SK-N-SH (cell line): ENCODE measurements around the gene GPR137. TPM values are rescaled to one million over a fixed set of nuclear protein-coding genes. Genes with fewer than 3 reads are reported as not detected.

ENCODE experiments used
- CTCF ChIA-PET: fragments of 300-600, 350-600 bp; formaldehyde crosslinking; extraction: SDS; loops from one replicate; lab custom pipeline; 2021; lab: Yijun Ruan, JAX
- POLR2A ChIA-PET: fragments of 350-600 bp; sonication (Branson Sonifier 250); formaldehyde crosslinking; extraction: SDS; loops from one replicate; lab custom pipeline; 2020; ENCODE audit warnings: antibody characterized with exemption, inconsistent platforms; lab: Yijun Ruan, JAX
- DNase-seq: peaks from one replicate; pipeline ENCODE4 v3.0.0; 2012
- H2AFZ ChIP-seq: fragments of 200-600 bp; sonication (generic); 2 replicates; pipeline ENCODE4 v1.8.1; 2016; ENCODE audit warnings: antibody characterized with exemption, mild to moderate bottlenecking, low read depth
- H3F3A ChIP-seq: fragments of 200-600 bp; sonication (generic); replicated peaks from 2 replicates; pipeline ENCODE3; 2016; ENCODE audit warnings: antibody characterized with exemption, mild to moderate bottlenecking; ENCODE audit not compliant: insufficient read depth
- H3K27ac ChIP-seq, 2 experiments: fragments of 200-500 bp in 1 of 2; fragments of 200-600 bp in 1 of 2; sonication (Bioruptor generic) in 1 of 2; sonication (generic), shearing (Covaris generic) in 1 of 2; 2 replicates each; pipeline versions ENCODE4 v1.5.1 to v1.6.1; 2014 to 2016; ENCODE audit warnings: low read depth in 2 of 2, inconsistent platforms in 1 of 2, low read length in 1 of 2, mild to moderate bottlenecking in 1 of 2, mixed read lengths in 1 of 2
- H3K27me3 ChIP-seq: fragments of 200-600 bp; sonication (generic), shearing (Covaris generic); 2 replicates; pipeline ENCODE4 v1.6.1; 2016; ENCODE audit warnings: mixed run types; ENCODE audit not compliant: insufficient read depth
- H3K36me3 ChIP-seq, 2 experiments: fragments of 200-500 bp in 1 of 2; fragments of 200-600 bp in 1 of 2; sonication (Bioruptor generic) in 1 of 2; sonication (generic) in 1 of 2; replicated peaks in 1 of 2; 2 replicates each; pipeline versions ENCODE3 to v1.5.1; 2014 to 2016; ENCODE audit warnings: low read length in 1 of 2, mild to moderate bottlenecking in 1 of 2; ENCODE audit not compliant: insufficient read depth in 2 of 2, control insufficient read depth in 1 of 2
- H3K4me1 ChIP-seq, 2 experiments: fragments of 200-500 bp in 1 of 2; fragments of 200-600 bp in 1 of 2; sonication (Bioruptor generic) in 1 of 2; sonication (generic), shearing (Covaris generic) in 1 of 2; 2 replicates each; pipeline versions ENCODE4 v1.5.1 to v1.6.1; 2014 to 2016; ENCODE audit warnings: low read depth in 1 of 2, low read length in 1 of 2, mixed run types in 1 of 2; ENCODE audit not compliant: insufficient read depth in 2 of 2, control insufficient read depth in 1 of 2
- H3K4me2 ChIP-seq: fragments of 200-600 bp; sonication (generic), shearing (Covaris generic); 2 replicates; pipeline ENCODE4 v1.6.1; 2017; ENCODE audit warnings: mixed run types
- H3K4me3 ChIP-seq, 2 experiments: fragments of 200-500 bp in 1 of 2; fragments of 200-600 bp in 1 of 2; sonication (Bioruptor generic) in 1 of 2; sonication (generic), shearing (Covaris generic) in 1 of 2; 2 replicates each; pipeline versions ENCODE4 v1.5.1 to v1.8.1; 2014 to 2016; ENCODE audit warnings: low read depth in 2 of 2, inconsistent platforms in 1 of 2, low read length in 1 of 2, mild to moderate bottlenecking in 1 of 2, mixed read lengths in 1 of 2, moderate library complexity in 1 of 2
- H3K79me2 ChIP-seq: fragments of 200-600 bp; sonication (generic); 2 replicates; pipeline ENCODE4 v1.8.1; 2017; ENCODE audit warnings: mild to moderate bottlenecking; ENCODE audit not compliant: insufficient read depth
- H3K9ac ChIP-seq: fragments of 200-600 bp; sonication (generic); 2 replicates; pipeline ENCODE4 v1.6.1; 2017; ENCODE audit warnings: mixed run types
- H3K9me2 ChIP-seq: fragments of 200-600 bp; sonication (generic); 2 replicates; pipeline ENCODE4 v1.6.1; 2017; ENCODE audit warnings: mixed run types
- H3K9me3 ChIP-seq: fragments of 200-600 bp; sonication (generic); 2 replicates; pipeline ENCODE4 v1.6.1; 2017; ENCODE audit warnings: mixed run types, mild to moderate bottlenecking, moderate library complexity
- H4K20me1 ChIP-seq: fragments of 200-600 bp; sonication (generic); 2 replicates; pipeline ENCODE4 v1.6.1; 2017; ENCODE audit warnings: mild to moderate bottlenecking, mixed run types; ENCODE audit not compliant: insufficient read depth
- CTCF ChIP-seq: fragments of 200-600 bp; sonication (generic); IDR thresholded peaks from 2 replicates; pipeline ENCODE4 v1.6.1; 2017; ENCODE audit warnings: antibody characterized with exemption, mild to moderate bottlenecking, moderate library complexity
- ELF1 ChIP-seq: IDR thresholded peaks from 2 replicates; pipeline ENCODE4 v1.4.0; 2012
- FOXM1 ChIP-seq: IDR thresholded peaks from 2 replicates; pipeline ENCODE4 v1.4.0; 2012; ENCODE audit warnings: low read depth, mild to moderate bottlenecking
- GABPA ChIP-seq: IDR thresholded peaks from 2 replicates; pipeline ENCODE4 v1.4.0; 2012; ENCODE audit warnings: low read depth, mild to moderate bottlenecking
- MAX ChIP-seq: IDR thresholded peaks from 2 replicates; pipeline ENCODE4 v1.4.0; 2012; ENCODE audit warnings: low read depth
- MEF2A ChIP-seq: IDR thresholded peaks from 2 replicates; pipeline ENCODE4 v1.4.0; 2012; ENCODE audit warnings: low read depth, borderline replicate concordance
- MXI1 ChIP-seq: IDR thresholded peaks from 2 replicates; pipeline ENCODE4 v1.6.1; 2012; ENCODE audit warnings: mild to moderate bottlenecking, low read depth, low read length, improper control_type of control experiment
- NFIC ChIP-seq: IDR thresholded peaks from 2 replicates; pipeline ENCODE4 v1.4.0; 2012; ENCODE audit warnings: borderline replicate concordance
- NRF1 ChIP-seq: IDR thresholded peaks from 2 replicates; pipeline ENCODE4 v1.6.1; 2012; ENCODE audit warnings: low read depth, mild to moderate bottlenecking, low read length
- PBX3 ChIP-seq: IDR thresholded peaks from 2 replicates; pipeline ENCODE4; 2012
- POLR2AphosphoS5 ChIP-seq: IDR thresholded peaks from 2 replicates; pipeline ENCODE4 v1.6.1; 2012; ENCODE audit warnings: low read depth, low read length
- RAD21 ChIP-seq: IDR thresholded peaks from 2 replicates; pipeline ENCODE4 v1.6.1; 2012; ENCODE audit warnings: mild to moderate bottlenecking, low read length
- RCOR1 ChIP-seq: fragments of 150-350 bp; IDR thresholded peaks from 2 replicates; pipeline ENCODE4 v1.6.1; 2017; ENCODE audit warnings: antibody characterized with exemption, low read length
- RFX5 ChIP-seq: IDR thresholded peaks from 2 replicates; pipeline ENCODE4 v1.6.1; 2012; ENCODE audit warnings: mild to moderate bottlenecking, improper control_type of control experiment, low read length
- RXRA ChIP-seq: IDR thresholded peaks from 2 replicates; pipeline ENCODE4 v1.4.0; 2012; ENCODE audit warnings: low read depth, mild to moderate bottlenecking, borderline replicate concordance
- SIN3A ChIP-seq: IDR thresholded peaks from 2 replicates; pipeline ENCODE4 v1.6.1; 2012; ENCODE audit warnings: low read depth, mild to moderate bottlenecking, low read length, moderate library complexity, borderline replicate concordance
- SMC3 ChIP-seq: IDR thresholded peaks from 2 replicates; pipeline ENCODE4 v1.6.1; 2012; ENCODE audit warnings: low read depth, low read length, improper control_type of control experiment
- TAF1 ChIP-seq: IDR thresholded peaks from 2 replicates; pipeline ENCODE4 v1.6.1; 2012; ENCODE audit warnings: low read depth, mild to moderate bottlenecking, low read length, moderate library complexity, borderline replicate concordance
- TCF12 ChIP-seq: IDR thresholded peaks from 2 replicates; pipeline ENCODE4 v1.4.0; 2012
- TEAD4 ChIP-seq: IDR thresholded peaks from 2 replicates; pipeline ENCODE4 v1.4.0; 2012; ENCODE audit warnings: mild to moderate bottlenecking, borderline replicate concordance; ENCODE audit not compliant: insufficient read depth
- whole genome bisulfite sequencing: methylation state at CpG from one replicate; pipeline ENCODE4 v1.1.6; 2017; ENCODE audit warnings: low lambda C conversion rate; 5-methylcytosine and 5-hydroxymethylcytosine counted together
- polyA plus RNA-seq, 3 experiments: library from polyadenylated mRNA; depleted of rRNA; stranded (reverse); fragments of >200 nt; gene quantifications; 2 replicates each; pipeline ENCODE4 v1.2.3, GENCODE V29; 2012
- TF ChIP-seq, protein P1 (sequence below): IDR thresholded peaks from 2 replicates; pipeline ENCODE4 v1.6.1; 2012; ENCODE audit warnings: mild to moderate bottlenecking, low read depth, low read length, moderate library complexity
- TF ChIP-seq, protein P2 (sequence below): fragments of 150-350 bp; IDR thresholded peaks from 2 replicates; pipeline ENCODE4 v1.6.1; 2016; ENCODE audit warnings: mild to moderate bottlenecking, low read depth, low read length

GPR137 gene
- polyA plus RNA-seq, 1 of the 3 experiments (the other 2 are of a cell fraction), result 29.9 TPM

DNA sequence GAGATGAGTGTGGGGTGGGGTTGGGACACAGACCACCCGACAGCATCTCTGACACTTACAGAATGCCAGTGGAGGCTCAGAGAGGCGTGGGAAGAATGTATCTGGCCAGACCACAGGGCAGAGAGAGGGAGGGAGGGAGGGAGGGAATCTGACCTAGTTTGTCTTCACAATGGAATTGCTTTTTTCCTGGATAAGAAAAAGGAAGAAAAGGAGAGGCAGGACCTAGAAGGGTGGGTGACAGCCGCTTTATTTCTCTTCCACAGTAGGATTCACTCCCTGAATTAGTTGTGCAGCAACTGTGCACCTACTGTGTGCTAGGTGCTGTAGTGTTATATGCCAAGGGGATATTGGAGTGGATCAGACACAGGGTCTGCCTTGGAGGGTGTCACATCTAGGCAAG, 9.1 kb downstream of the GPR137 start:
- H3K4me2 ChIP-seq, result no peak overlapping the region
- H3K9ac ChIP-seq, result no peak overlapping the region
- H3K27ac ChIP-seq, result no peak overlapping the region
- H3K9me3 ChIP-seq, result no peaks in the 10 kb centered on the region
- H3K4me1 ChIP-seq, result peaks cover 0 to 10% of the 10 kb centered on the region in 2 experiments; a peak in 1 of 4 replicates
- 56% methylated on average over 3 of the region's 3 CpGs for WGBS
- DNase-seq, result no peak
- no peaks in the 10 kb centered on the region for H4K20me1 ChIP-seq
- peaks cover 20% of the 10 kb centered on the region for H3K27me3 ChIP-seq
- POLR2A ChIA-PET, result no interaction called here
- H3K4me3 ChIP-seq, result no peak overlapping the region
- CTCF ChIA-PET, result interaction anchor here (1.6 to 1.9 kb wide), 2 partner anchors 9 to 23 kb away, joined by 8 to 12 read pairs; no protein-coding TSS in a partner anchor
- no peaks in the 10 kb centered on the region for H3K36me3 ChIP-seq
- no peaks in the 10 kb centered on the region for H3K79me2 ChIP-seq
- no peak overlapping the region for H2AFZ ChIP-seq
- no peaks in the 10 kb centered on the region for H3K9me2 ChIP-seq
- H3F3A ChIP-seq, result peaks cover 6% of the 10 kb centered on the region
- TF ChIP-seq SIN3A (no peak), NFIC (no peak), POLR2AphosphoS5 (no peak), TCF12 (no peak), NRF1 (no peak), ELF1 (no peak), RCOR1 (no peak), SMC3 (no peak), FOXM1 (no peak), GABPA (no peak), RAD21 (no peak), RFX5 (no peak)
- TF ChIP-seq, protein P1, sequence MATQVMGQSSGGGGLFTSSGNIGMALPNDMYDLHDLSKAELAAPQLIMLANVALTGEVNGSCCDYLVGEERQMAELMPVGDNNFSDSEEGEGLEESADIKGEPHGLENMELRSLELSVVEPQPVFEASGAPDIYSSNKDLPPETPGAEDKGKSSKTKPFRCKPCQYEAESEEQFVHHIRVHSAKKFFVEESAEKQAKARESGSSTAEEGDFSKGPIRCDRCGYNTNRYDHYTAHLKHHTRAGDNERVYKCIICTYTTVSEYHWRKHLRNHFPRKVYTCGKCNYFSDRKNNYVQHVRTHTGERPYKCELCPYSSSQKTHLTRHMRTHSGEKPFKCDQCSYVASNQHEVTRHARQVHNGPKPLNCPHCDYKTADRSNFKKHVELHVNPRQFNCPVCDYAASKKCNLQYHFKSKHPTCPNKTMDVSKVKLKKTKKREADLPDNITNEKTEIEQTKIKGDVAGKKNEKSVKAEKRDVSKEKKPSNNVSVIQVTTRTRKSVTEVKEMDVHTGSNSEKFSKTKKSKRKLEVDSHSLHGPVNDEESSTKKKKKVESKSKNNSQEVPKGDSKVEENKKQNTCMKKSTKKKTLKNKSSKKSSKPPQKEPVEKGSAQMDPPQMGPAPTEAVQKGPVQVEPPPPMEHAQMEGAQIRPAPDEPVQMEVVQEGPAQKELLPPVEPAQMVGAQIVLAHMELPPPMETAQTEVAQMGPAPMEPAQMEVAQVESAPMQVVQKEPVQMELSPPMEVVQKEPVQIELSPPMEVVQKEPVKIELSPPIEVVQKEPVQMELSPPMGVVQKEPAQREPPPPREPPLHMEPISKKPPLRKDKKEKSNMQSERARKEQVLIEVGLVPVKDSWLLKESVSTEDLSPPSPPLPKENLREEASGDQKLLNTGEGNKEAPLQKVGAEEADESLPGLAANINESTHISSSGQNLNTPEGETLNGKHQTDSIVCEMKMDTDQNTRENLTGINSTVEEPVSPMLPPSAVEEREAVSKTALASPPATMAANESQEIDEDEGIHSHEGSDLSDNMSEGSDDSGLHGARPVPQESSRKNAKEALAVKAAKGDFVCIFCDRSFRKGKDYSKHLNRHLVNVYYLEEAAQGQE, result no peak

- H3F3A ChIP-seq, result peaks cover under 1% of the 10 kb centered on the region
- no peaks in the 10 kb centered on the region for H3K36me3 ChIP-seq
- POLR2A ChIA-PET, result interaction anchor here (0.7 kb wide), 1 partner anchor 18 kb away, joined by 3 read pairs; no protein-coding TSS in a partner anchor
- H3K9ac ChIP-seq, result no peak overlapping the region
- H3K79me2 ChIP-seq, result no peaks in the 10 kb centered on the region
- H3K4me1 ChIP-seq, result peaks cover 0 to 9% of the 10 kb centered on the region in 2 experiments; a peak in 1 of 4 replicates
- peaks cover 18% of the 10 kb centered on the region for H3K27me3 ChIP-seq
- 88% methylated on average over 3 of the region's 4 CpGs for WGBS
- H4K20me1 ChIP-seq, result no peaks in the 10 kb centered on the region
- no peak overlapping the region for H3K4me2 ChIP-seq
- no peak overlapping the region for H3K4me3 ChIP-seq
- no peak overlapping the region for H2AFZ ChIP-seq
- CTCF ChIA-PET, result interaction anchor here (1.6 to 1.9 kb wide), 2 partner anchors 8 to 24 kb away, joined by 8 to 12 read pairs; no protein-coding TSS in a partner anchor
- DNase-seq, result no peak
- H3K9me3 ChIP-seq, result no peaks in the 10 kb centered on the region
- H3K9me2 ChIP-seq, result no peaks in the 10 kb centered on the region
- no peak overlapping the region for H3K27ac ChIP-seq
- TF ChIP-seq MEF2A, result no peak
- no peak for TF ChIP-seq CTCF
- no peak for TF ChIP-seq MAX
- TF ChIP-seq TAF1, result no peak
- no peak for TF ChIP-seq MXI1
- TF ChIP-seq TEAD4, result no peak
- TF ChIP-seq RAD21, result no peak
- no peak for TF ChIP-seq NRF1
- TF ChIP-seq PBX3, result no peak
- no peak for TF ChIP-seq SIN3A
- no peak for TF ChIP-seq RXRA
- TF ChIP-seq, protein P2, sequence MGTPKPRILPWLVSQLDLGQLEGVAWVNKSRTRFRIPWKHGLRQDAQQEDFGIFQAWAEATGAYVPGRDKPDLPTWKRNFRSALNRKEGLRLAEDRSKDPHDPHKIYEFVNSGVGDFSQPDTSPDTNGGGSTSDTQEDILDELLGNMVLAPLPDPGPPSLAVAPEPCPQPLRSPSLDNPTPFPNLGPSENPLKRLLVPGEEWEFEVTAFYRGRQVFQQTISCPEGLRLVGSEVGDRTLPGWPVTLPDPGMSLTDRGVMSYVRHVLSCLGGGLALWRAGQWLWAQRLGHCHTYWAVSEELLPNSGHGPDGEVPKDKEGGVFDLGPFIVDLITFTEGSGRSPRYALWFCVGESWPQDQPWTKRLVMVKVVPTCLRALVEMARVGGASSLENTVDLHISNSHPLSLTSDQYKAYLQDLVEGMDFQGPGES, result no peak
These were observed 10.1 kb downstream of the GPR137 start for GRCh38 chr11:64295760-64296159.
